Measurements from ENCODE around the gene RPL11. TPM values are rescaled to one million over a fixed set of nuclear protein-coding genes. Genes with fewer than 3 reads are reported as not detected.
A peak's percentile ranks its signal among the peaks of the same experiment; 100 is the strongest.

The RPL11 gene
- total RNA-seq, result 1,000 to 10,000 TPM in 2 of 4 donors, 100 to 1,000 TPM in 2; 698 to 1,431 (median 989) TPM

GRCh38 chr1:23691499-23692307, at the start of gene RPL11:
RPL11 (plus strand) TSS chr1:23691806; CDS start chr1:23691824, 18 bp downstream.
- intact Hi-C loops (cut with DNase I), result no loop called here
- H3K9me3 ChIP-seq, result no peaks in the 10 kb centered on the region
- TF ChIP-seq POLR2A (IDR thresholded peaks at IDR 0.05), result peak in 3 of 4 donors; percentile 73 to 84 (median 83)
- peak; percentile 72 to 89 (median 88) for TF ChIP-seq CTCF (IDR thresholded peaks at IDR 0.05)
- 1% methylated on average over 22 to 23 of the region's 45 CpGs for WGBS, 2 donors
- H3K27ac ChIP-seq, result peak within 1 kb of the TSS; percentile 87 to 93 (median 89)
- peaks cover 18 to 53% (median 40%) of the 10 kb centered on the region in 3 donors for H3K4me1 ChIP-seq
- H3K4me3 ChIP-seq, result peak within 1 kb of the TSS; percentile 76 to 96 (median 88)
- DNase-seq, result peak; percentile 62
- H3K27me3 ChIP-seq, result no peaks in the 10 kb centered on the region
- peaks cover 11 to 42% (median 33%) of the 10 kb centered on the region in 3 donors for H3K36me3 ChIP-seq

- H3K9me3 ChIP-seq, result no peaks in the 10 kb centered on the region
- H3K27ac ChIP-seq, result no peak overlapping the region
- DNase-seq, result no peak
- no peaks in the 10 kb centered on the region for H3K36me3 ChIP-seq
- no peak overlapping the region for H3K4me3 ChIP-seq
- no peaks in the 10 kb centered on the region for H3K4me1 ChIP-seq
- intact Hi-C loops (cut with DNase I), result no loop called here
- TF ChIP-seq CTCF (IDR thresholded peaks at IDR 0.05) (no peak), POLR2A (IDR thresholded peaks at IDR 0.05) (no peak)
- WGBS, 2 donors, result 54 to 63% methylated on average over 6 to 7 of the region's 7 CpGs
- H3K27me3 ChIP-seq, result no peaks in the 10 kb centered on the region
Observed at GRCh38 chr1:23643736-23644554, 47.7 kb upstream of the RPL11 start.

- Histone ChIP-seq H3K27ac (no peak overlapping the region), H3K4me3 (no peak overlapping the region), H3K27me3 (no peaks in the 10 kb centered on the region), H3K36me3 (no peaks in the 10 kb centered on the region), H3K4me1 (no peaks in the 10 kb centered on the region), H3K9me3 (no peaks in the 10 kb centered on the region)
- intact Hi-C loops (cut with DNase I), result no loop called here
- 83 to 88% methylated on average over 5 of the region's 5 CpGs for WGBS, 2 donors
- DNase-seq, result no peak
- TF ChIP-seq POLR2A (IDR thresholded peaks at IDR 0.05), result no peak
- TF ChIP-seq CTCF (IDR thresholded peaks at IDR 0.05), result no peak
Observed at GRCh38 chr1:23644555-23644866, 47.1 kb upstream of the RPL11 start.

GRCh38 chr1:23645338-23645737, 46.3 kb upstream of the RPL11 start:
- Histone ChIP-seq H3K9me3 (no peaks in the 10 kb centered on the region), H3K36me3 (no peaks in the 10 kb centered on the region), H3K27me3 (no peaks in the 10 kb centered on the region), H3K4me3 (no peak overlapping the region), H3K4me1 (no peaks in the 10 kb centered on the region), H3K27ac (no peak overlapping the region)
- TF ChIP-seq CTCF (IDR thresholded peaks at IDR 0.05) (no peak), POLR2A (IDR thresholded peaks at IDR 0.05) (no peak)
- DNase-seq, result no peak
- intact Hi-C loops (cut with DNase I), result no loop called here
- WGBS, 2 donors, result 82 to 92% methylated on average over 3 of the region's 3 CpGs

- Histone ChIP-seq H3K4me3 (no peak overlapping the region), H3K27ac (no peak overlapping the region), H3K4me1 (peaks cover 0 to 2% (median 0%) of the 10 kb centered on the region in 3 donors), H3K9me3 (no peaks in the 10 kb centered on the region), H3K36me3 (no peaks in the 10 kb centered on the region), H3K27me3 (peaks cover 0 to under 1% (median 0%) of the 10 kb centered on the region in 4 donors)
- no peak for DNase-seq
- WGBS, 2 donors, result 56 to 89% methylated on average over 4 of the region's 4 CpGs
- no peak for TF ChIP-seq CTCF (IDR thresholded peaks at IDR 0.05)
- TF ChIP-seq POLR2A (IDR thresholded peaks at IDR 0.05), result no peak
- intact Hi-C loops (cut with DNase I), result no loop called here
Observed at GRCh38 chr1:23646091-23646490, 45.5 kb upstream of the RPL11 start.
